Brain microvascular endothelial cell (primary cell): ENCODE results near the gene MAP2K6.

Experiments used
- DNase-seq: peaks from one replicate; pipeline ENCODE4 v3.0.0-alpha.2; 2020
- H3K27ac ChIP-seq: fragments of 250-450 bp; sonication (Bioruptor Pico); 2 replicates; pipeline ENCODE4 v1.5.1; 2020; ENCODE audit warnings: mild to moderate bottlenecking, moderate library complexity
- H3K27me3 ChIP-seq: fragments of 250-450 bp; sonication (Bioruptor Pico); replicated peaks from 2 replicates; pipeline ENCODE4 v1.5.1; 2020; ENCODE audit warnings: mild to moderate bottlenecking
- H3K36me3 ChIP-seq: fragments of 250-450 bp; sonication (Bioruptor Pico); replicated peaks from 2 replicates; pipeline ENCODE4 v1.5.1; 2020; ENCODE audit warnings: mild to moderate bottlenecking
- H3K4me3 ChIP-seq: 2 replicates; pipeline ENCODE4 v1.5.1; 2011; ENCODE audit warnings: low read depth, mild to moderate bottlenecking, control low read depth, low read length, moderate library complexity
- in situ Hi-C: cut with HindIII; loops from 2 replicates; pipeline ENCODE4 v1.10.0; 2017; ENCODE audit warnings: low sequenced_read_pairs, low pct_ligation_motif_present
- TF ChIP-seq, protein P1 (sequence below): IDR thresholded peaks from 2 replicates; pipeline ENCODE4 v1.5.1; 2011; ENCODE audit warnings: low read depth, mild to moderate bottlenecking, moderate library complexity, low read length, control low read depth, inconsistent platforms; ENCODE audit errors: missing control alignments

Gene MAP2K6

DNA sequence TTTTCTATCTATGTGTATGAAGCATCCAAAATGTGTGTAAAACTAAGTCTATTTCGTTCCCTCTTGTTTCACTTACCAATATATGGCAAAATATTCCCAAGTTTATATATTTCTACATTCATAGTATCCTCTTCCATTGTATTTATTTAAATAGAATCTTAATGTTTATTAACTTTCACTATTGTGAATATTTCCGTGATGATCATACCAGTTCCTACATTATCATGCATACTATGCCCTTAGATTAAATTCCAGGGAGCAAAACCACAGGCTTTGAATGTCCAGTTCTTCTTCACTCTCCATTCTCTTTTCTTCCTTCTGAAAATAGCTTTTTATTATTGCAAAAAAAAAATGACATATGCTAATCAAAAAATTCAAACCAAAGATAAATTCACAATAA, 4.0 kb downstream of the MAP2K6 start:
- no peak overlapping the region for H3K27ac ChIP-seq

DNA sequence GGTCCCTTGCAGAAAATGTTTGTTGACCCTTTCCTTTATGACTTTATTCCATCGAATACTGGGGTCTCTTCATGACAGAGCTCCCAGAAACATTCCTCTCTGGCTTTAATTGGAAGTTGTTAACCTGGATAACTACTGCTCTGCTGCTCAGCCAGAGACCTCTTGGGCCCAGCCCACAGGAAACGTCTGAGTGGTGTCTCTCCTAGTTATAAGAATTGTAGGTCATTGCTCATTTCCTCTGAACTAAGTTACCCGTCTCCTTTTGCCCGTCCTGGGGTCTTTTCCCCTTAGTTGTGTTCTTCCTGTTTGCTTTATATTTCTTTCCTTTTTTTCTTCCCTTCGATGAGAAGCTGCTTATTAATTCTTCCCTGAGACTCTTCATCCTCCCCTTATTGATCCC, 9.0 kb downstream of the MAP2K6 start:
- Histone ChIP-seq H3K36me3 (no peaks in the 10 kb centered on the region), H3K4me3 (no peak overlapping the region), H3K27me3 (no peaks in the 10 kb centered on the region), H3K27ac (no peak overlapping the region)
- no peak for DNase-seq
- in situ Hi-C loops = no loop called here
- TF ChIP-seq, protein P1, sequence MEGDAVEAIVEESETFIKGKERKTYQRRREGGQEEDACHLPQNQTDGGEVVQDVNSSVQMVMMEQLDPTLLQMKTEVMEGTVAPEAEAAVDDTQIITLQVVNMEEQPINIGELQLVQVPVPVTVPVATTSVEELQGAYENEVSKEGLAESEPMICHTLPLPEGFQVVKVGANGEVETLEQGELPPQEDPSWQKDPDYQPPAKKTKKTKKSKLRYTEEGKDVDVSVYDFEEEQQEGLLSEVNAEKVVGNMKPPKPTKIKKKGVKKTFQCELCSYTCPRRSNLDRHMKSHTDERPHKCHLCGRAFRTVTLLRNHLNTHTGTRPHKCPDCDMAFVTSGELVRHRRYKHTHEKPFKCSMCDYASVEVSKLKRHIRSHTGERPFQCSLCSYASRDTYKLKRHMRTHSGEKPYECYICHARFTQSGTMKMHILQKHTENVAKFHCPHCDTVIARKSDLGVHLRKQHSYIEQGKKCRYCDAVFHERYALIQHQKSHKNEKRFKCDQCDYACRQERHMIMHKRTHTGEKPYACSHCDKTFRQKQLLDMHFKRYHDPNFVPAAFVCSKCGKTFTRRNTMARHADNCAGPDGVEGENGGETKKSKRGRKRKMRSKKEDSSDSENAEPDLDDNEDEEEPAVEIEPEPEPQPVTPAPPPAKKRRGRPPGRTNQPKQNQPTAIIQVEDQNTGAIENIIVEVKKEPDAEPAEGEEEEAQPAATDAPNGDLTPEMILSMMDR = no peak

More for the DNA sequence above, 4.0 kb downstream of the MAP2K6 start:
- no peaks in the 10 kb centered on the region for H3K36me3 ChIP-seq
- no peak overlapping the region for H3K4me3 ChIP-seq
- DNase-seq = no peak
- in situ Hi-C loops = no loop called here
- no peaks in the 10 kb centered on the region for H3K27me3 ChIP-seq
- TF ChIP-seq, protein P1 = no peak

- Histone ChIP-seq H3K27ac (no peak overlapping the region), H3K36me3 (no peaks in the 10 kb centered on the region), H3K4me3 (no peak overlapping the region), H3K27me3 (no peaks in the 10 kb centered on the region)
- DNase-seq = no peak
- TF ChIP-seq, protein P1 = no peak
- in situ Hi-C loops = no loop called here
Measured at GRCh38 chr17:69424287-69425041, 10.0 kb downstream of the MAP2K6 start.

DNA sequence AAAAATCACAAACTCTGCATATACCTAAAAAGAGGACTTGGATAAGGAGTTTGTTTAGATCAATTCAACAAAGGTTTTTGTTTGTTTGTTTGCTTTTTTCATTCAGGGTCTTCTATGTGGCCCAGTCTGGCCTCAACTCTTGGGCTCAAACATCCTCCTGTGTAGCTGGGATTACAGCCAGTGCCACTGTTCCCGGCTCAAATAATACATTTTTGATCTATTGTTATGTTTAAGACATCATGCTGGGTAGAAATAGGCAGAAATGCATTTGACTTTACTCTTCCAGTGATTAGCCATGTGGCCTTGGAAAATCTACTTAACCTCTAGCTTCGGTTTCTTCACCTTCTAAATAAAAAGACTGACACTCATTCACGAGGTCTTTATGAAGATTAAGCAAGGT, 11.5 kb downstream of the MAP2K6 start:
- Histone ChIP-seq H3K27me3 (no peaks in the 10 kb centered on the region), H3K27ac (no peak overlapping the region), H3K4me3 (no peak overlapping the region), H3K36me3 (no peaks in the 10 kb centered on the region)
- in situ Hi-C loops = no loop called here
- TF ChIP-seq, protein P1 = no peak
- no peak for DNase-seq

DNA sequence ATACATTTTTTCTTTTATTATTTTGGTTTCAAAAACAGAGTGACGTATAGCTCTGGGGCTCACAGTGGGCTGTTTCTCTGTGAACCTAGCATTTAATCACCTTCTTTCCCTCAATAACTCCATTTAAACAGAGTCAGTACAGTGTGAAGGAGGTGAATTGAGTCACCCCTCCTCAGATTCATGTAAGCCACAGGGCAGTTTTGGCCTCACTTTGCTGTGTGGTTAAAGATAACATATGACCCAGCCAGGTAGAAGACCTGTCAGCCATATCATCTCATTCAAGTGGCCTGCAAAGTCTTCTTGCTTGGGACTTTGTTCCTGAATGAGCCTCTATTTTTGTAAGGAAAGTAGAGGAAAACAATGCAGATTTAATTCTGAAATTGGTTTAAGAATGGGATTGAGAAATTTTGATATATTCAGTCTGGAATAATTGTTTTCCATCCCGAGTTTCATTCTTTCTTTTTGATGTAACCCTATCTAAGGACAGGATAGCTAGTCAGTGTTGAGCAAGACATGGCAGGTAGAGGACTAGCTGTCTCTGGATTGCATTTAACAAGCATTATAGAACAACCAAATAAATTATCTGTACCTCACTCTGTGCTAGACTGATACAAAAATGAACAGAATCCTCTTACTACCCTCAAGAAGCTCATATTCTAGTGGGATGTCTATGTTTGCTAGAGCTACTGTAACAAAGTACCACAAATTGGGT, 13.1 kb downstream of the MAP2K6 start:
- H3K27ac ChIP-seq = no peak overlapping the region
- in situ Hi-C loops = no loop called here
- no peaks in the 10 kb centered on the region for H3K27me3 ChIP-seq
- H3K36me3 ChIP-seq = no peaks in the 10 kb centered on the region
- no peak overlapping the region for H3K4me3 ChIP-seq
- TF ChIP-seq, protein P1 = no peak
- no peak for DNase-seq
